Hepatocyte (in vitro differentiated cells): ENCODE results near the gene DHRS7B.

Source experiments
- EZH2 ChIP-seq: fragments of 200-600 bp; sonication (generic); IDR thresholded peaks from 2 replicates; pipeline ENCODE4 v1.6.1; 2016; ENCODE audit warnings: antibody characterized with exemption, mild to moderate bottlenecking, borderline replicate concordance
- EZH2phosphoT487 ChIP-seq: fragments of 200-600 bp; sonication (generic); IDR thresholded peaks from one replicate; pipeline ENCODE4 v1.6.1; 2018; ENCODE audit warnings: antibody characterized with exemption, mild to moderate bottlenecking, low read depth, moderate library complexity; ENCODE audit not compliant: unreplicated experiment, severe bottlenecking
- TF ChIP-seq, protein P1 (sequence below): fragments of 200-600 bp; sonication (generic); IDR thresholded peaks from 2 replicates; pipeline ENCODE4 v1.5.1; 2016; ENCODE audit warnings: antibody characterized with exemption, mild to moderate bottlenecking; ENCODE audit not compliant: poor library complexity

- TF ChIP-seq EZH2 (no peak), EZH2phosphoT487 (no peak)
- TF ChIP-seq, protein P1, sequence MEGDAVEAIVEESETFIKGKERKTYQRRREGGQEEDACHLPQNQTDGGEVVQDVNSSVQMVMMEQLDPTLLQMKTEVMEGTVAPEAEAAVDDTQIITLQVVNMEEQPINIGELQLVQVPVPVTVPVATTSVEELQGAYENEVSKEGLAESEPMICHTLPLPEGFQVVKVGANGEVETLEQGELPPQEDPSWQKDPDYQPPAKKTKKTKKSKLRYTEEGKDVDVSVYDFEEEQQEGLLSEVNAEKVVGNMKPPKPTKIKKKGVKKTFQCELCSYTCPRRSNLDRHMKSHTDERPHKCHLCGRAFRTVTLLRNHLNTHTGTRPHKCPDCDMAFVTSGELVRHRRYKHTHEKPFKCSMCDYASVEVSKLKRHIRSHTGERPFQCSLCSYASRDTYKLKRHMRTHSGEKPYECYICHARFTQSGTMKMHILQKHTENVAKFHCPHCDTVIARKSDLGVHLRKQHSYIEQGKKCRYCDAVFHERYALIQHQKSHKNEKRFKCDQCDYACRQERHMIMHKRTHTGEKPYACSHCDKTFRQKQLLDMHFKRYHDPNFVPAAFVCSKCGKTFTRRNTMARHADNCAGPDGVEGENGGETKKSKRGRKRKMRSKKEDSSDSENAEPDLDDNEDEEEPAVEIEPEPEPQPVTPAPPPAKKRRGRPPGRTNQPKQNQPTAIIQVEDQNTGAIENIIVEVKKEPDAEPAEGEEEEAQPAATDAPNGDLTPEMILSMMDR: no peak
These were observed 22.2 kb upstream of the DHRS7B start for GRCh38 chr17:21104608-21105007.
